B cell (primary cell): ENCODE data around the gene TNFRSF9.

ENCODE experiments used
- EZH2 ChIP-seq: IDR thresholded peaks from 2 replicates; pipeline ENCODE4 v1.6.1; 2012; ENCODE audit warnings: borderline replicate concordance, low read depth, mild to moderate bottlenecking, moderate library complexity, low read length; ENCODE audit not compliant: insufficient read depth, poor library complexity, severe bottlenecking
- TF ChIP-seq, protein P1 (sequence below): fragments of 200-600 bp; IDR thresholded peaks from one replicate; pipeline ENCODE4 v1.8.0; 2022; ENCODE audit warnings: antibody characterized with exemption, mild to moderate bottlenecking

DNA sequence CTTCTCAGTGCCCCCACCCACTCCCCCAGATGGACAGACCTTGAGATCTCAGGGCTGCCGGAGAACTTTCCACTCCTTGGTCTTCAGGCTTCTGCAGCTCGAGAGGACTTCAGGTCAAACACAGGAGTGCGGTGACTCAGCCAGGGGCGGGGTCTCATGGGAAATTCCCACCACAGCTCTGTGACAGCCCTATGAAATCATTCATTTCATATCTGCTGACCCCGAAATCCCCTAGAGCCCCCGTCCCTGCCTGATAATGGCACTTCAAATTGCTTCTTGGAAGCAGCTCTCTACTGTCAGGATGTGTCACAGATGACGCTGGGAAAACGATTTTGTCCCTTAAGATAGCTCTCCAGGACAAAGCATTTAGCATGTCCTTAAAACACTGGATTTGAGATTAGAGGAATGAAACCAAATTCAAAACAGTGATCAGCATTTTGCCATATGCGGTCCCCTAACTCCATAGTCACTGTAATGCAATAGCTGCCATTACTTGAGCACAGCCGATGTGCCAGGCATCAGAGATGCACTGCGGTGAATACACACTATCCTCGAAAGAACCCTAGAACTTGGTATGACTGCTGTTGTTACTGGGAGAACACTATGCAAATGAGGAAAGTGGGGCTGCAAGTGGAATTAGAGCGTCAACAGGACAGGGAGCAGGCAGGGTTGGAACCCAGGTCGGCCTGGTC, at the start of gene TNFRSF9:
- TF ChIP-seq, protein P1, sequence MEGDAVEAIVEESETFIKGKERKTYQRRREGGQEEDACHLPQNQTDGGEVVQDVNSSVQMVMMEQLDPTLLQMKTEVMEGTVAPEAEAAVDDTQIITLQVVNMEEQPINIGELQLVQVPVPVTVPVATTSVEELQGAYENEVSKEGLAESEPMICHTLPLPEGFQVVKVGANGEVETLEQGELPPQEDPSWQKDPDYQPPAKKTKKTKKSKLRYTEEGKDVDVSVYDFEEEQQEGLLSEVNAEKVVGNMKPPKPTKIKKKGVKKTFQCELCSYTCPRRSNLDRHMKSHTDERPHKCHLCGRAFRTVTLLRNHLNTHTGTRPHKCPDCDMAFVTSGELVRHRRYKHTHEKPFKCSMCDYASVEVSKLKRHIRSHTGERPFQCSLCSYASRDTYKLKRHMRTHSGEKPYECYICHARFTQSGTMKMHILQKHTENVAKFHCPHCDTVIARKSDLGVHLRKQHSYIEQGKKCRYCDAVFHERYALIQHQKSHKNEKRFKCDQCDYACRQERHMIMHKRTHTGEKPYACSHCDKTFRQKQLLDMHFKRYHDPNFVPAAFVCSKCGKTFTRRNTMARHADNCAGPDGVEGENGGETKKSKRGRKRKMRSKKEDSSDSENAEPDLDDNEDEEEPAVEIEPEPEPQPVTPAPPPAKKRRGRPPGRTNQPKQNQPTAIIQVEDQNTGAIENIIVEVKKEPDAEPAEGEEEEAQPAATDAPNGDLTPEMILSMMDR, result no peak
- TF ChIP-seq EZH2, result no peak
